ENCODE measurements around the gene TBL3.
"Not testable (repeated sequence)": the region's sequence is repeated elsewhere in the genome, so short reads cannot be mapped to it uniquely, and the experiment has no call there.

TBL3 gene

DNA sequence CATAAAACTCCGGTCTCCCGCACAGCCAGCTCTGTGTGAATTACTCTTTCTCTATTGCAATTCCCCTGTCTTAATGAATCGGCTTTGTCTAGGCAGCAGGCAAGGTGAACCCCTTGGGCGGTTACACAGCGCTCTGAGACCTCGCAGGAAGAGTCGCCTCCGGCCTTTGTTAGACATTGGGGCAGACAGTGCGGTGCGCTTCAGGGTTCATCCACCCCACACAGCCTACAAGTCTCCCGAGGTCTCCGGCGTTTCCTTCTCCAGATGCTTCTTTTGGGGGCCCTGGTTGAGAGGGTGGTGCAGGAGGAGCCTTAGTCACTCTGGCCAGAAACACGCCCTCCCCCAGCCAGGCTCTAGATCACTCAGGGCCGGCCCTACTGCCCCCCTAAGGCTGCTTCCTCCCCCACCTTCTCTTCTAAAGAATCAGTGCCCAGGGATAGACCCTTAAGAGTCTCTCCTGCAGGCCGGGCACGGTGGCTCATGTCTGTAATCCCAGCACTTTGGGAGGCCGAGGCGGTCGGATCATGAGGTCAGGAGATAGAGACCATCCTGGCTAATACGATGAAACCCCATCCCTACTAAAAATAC lies 27.1 kb upstream of the TBL3 start:
- FAIRE-seq: no peak

DNA sequence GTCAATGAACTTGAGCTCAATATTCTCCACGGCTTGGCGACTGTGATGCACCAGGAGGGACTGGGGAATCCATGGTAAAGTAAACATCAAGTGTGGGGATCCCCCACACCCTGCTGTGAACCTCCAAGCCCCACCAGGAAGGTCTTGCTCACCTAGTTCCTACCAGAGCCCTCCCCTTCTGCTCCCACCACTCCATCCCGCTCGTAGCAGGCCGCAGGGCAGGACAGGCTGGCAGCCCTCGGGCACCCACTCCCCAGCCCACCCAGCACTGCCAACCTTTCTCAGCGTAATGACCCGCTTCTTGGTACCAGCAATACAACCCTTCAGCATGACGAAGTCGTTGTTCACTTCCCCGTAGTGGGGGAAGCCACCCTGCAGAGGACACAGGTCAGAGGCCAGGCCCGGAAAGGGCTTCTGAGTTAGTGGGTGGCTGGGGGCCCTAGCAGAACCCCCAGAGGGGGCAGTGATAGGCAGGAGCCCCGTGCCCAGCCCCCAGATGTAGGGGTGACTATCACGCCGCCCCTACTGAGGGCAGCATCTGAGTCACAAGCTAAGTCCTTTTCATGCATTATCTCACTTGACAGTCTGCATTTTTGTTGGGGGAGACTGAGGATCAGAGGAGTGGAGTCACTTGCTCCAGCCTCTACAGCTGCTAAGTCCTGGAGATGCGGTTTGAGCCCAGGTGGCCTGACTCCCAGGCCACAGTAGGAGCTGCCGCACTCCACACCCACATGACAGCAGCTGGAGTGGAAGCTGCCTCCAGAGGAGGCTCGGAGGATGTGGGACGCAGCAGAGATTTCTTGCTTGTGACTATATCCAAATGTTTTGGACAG lies 26.1 kb upstream of the TBL3 start:
- no peak for FAIRE-seq

DNA sequence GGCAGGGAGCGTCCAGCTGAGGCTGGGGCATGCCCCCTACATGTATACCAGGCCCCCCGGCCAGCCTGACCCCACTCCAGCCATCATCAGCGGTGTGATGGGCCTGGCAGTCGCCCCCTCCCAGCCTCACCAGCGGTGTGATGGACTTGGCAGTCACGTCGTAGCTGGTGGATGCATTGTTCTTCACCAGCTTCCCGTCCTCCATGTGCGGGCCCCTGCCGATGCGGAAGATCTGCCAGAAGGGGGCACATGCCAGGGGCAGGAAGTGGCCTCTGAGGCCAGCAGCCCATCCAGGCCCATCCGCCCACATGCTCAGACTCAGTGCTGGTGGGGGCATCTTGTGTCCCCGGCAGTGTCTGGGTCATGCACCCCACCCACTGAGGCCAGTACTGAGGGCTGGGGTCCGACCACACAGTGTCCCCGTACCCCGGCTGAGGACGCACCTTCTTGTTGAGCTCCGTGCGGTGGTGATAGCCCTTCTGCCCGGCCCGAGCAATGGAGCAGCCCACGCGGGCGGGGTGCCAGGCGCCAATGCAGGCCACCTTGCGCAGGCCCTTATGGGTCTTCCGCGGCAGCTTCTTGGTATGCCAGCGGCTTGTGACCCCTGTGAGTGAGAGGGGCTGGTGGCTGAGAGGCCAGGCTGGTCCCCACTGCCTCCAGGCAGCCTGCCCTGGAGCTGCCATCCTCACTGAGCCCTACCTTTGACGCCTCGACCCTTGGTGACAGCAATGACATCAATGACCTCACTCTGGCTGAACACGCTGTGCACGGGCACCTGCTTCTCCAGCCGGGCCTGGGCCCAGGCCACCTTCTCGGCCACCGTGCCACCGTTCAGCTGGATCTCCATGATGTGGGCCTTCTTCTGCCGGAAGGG lies 25.1 kb upstream of the TBL3 start:
- no peak for FAIRE-seq

DNA sequence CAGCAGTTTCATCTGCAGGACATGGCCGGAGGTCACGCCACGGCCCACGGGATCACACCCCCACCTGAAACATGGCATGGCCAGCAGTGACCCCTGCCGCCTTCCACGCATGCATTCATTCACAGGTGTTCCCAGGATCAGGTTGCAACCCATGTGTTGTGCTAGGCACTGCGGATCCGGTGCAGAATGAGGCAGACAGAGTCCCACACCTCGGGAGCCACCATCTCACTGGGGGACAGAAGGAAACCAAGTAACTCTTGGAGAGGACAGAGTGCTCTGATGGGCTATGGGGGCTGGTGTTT lies 24.5 kb upstream of the TBL3 start:
- no peak for FAIRE-seq

DNA sequence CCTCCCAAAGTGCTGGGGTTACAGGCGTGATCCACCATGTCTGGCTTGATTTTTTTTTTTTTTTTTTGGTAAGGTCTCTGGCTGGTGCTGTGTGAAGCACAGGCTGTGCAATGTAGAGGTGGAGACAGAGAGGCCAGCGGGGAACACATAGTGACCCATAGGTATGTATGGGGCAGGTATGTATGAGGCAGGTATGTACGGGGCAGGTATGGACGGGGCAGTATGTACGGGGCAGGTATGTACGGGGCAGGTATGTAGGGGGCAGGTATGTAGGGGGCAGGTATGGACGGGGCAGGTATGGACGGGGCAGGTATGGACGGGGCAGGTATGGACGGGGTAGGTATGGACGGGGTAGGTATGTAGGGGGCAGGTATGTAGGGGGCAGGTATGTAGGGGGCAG lies 22.3 kb upstream of the TBL3 start:
- FAIRE-seq: no peak

DNA sequence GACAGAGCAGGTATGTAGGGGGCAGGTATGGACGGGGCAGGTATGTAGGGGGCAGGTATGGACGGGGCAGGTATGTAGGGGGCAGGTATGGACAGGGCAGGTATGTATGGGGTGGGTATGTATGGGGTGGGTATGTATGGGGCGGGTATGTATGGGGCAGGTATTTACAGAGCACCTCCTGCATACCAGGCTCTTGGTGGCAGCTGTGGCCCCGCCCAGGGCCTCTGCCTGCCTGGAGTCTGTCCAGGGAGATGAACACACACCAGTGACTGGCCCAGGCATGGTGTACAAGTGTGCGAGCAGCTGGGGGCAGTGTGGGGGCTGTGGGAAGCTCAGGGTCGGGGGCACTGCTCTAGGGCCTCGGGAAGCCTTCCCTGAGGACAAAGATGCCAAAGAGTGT lies 21.8 kb upstream of the TBL3 start:
- FAIRE-seq: no peak

DNA sequence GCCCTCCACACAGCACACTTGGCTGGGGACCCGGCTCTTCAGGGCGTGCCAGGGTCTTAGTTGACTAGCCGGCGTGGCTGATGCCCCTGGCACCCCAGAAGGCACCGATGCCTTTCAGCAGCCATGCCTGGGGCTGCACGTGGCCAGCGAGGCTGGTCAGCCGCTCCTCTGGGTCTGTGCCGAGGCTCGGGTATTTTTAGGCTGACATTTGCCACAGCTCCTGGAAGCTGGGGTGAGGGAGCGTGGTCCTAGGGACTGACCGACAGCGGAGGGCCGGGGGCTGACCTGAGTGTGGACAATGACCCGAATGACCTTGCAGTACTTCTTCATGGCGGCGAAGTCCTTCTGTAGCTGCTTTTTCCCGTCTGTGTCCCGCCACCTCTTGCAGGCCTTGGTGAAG lies 21.3 kb upstream of the TBL3 start:
- FAIRE-seq: no peak

DNA sequence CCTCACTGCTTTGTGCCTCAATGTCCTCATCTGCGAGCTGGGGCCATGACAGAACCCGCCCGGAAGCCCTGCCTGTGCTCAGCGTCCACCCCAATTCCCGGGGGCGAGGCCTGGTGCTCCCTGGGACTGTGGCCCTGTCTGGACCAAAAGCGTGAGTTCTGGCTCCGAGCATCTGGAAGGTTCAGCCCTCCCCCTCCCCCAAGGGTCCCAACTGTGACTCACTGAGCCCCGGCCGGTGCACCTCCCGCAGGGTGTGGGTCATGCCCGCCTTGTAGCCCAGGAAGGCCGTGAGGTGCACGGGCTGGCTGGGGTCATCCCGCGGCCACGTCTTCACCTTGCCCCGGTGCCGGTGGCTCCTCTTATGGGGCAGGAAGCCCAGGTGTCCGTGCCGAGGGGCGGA lies 18.1 kb upstream of the TBL3 start:
- FAIRE-seq: no peak

DNA sequence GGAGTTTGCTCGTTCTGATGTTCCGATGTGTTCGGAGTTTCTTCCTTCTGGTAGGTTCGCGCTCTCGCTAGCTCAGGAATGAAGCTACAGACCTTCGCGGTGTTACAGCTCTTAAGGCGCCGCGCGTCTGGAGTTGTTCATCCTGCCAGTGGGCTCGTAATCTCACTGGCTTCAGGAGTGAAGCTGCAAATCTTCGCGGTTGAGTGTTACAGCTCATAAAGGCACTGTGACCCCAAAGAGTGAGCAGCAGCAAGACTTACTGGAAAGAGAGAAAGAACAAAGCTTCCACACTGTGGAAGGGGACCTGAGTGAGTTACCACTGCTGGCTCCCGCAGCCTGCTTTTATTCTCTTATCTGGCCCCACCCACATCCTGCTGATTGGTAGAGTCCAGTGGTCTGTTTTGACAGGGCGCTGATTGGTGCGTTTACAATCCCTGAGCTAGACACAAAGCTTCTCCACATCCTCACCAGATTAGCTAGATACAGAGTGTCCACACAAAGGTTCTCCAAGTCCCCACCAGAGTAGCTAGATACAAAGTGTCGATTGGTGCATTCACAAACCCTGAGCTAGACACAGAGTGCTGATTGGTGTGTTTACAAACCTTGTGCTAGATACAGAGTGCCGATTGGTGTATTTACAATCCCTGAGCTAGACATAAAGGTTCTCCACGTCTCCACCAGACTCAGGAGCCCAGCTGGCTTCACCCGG lies 14.3 kb upstream of the TBL3 start:
- not testable (repeated sequence) for FAIRE-seq

DNA sequence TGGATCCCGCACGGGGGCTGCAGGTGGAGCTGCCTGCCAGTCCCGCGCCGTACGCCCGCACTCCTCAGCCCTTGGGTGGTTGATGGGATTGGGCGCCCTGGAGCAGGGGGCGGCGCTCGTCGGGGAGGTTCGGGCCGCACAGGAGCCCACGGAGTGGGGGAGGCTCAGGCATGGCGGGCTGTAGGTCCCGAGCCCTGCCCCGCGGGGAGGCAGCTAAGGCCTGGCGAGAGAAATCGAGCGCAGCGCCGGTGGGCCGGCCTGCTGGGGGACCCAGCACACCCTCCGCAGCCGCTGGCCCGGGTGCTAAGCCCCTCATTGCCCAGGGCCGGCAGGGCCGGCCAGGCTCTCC lies 13.7 kb upstream of the TBL3 start:
- FAIRE-seq: not testable (repeated sequence)

DNA sequence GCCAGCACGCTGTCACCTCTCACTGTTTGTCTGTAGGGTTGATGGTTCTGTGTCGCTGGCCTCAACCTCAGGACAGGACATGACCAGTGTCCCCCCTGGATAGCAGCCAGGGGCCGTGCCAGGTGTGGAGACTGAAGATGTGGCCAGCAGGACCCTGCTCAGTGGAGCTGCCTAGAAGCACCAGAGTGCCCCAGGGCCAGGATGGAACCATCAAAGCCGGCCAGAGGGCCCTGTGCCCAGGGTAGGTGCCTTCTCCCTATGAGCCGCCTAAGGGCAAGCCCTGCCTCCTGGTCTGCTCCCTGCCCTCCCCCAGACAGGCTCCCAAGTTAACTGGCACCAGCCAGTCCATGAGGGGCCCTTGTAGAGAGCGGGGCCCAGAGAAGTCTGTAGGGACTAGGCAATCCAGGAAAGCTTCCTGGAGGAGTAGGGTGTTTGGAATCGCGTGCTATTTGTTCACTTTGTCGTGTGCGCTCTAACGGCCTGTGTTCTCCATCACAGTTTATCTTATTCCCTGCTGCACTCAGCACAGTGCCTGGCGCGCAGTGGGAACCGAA lies 13.1 kb upstream of the TBL3 start:
- FAIRE-seq: no peak

DNA sequence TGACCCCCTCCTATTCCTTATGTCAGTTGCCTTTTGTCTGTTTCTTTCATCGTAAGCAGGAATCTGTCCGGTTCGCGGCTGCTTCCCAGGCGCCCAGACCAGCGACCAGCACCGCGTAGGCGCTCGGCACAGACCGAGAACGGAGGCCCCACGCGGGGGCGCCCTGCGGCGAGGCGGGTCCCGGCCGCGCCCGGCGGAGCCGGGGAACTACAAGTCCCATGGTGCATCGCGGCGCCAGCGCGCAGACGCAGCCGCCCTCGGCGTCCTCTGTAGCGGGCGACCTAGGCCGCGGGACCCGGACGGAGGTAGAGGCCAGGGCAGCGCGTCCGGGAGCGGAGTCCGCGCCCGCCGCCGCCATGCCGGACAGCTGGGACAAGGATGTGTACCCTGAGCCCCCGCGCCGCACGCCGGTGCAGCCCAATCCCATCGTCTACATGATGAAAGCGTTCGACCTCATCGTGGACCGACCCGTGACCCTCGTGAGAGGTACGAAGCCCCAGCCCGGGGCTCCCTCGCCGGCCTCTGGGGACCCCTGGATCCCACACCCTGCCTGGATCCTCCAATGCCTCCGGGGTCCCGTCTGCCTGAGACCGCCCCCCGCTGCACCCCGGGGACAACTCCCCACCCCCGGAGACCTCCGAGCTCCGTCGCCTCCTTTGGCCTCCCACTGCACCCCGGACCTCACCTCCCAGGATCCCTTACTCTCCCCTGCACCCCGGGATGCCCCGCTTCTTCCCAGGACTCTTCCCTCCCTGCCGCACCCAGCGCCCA lies 12.4 kb upstream of the TBL3 start, which contains the start of gene NDUFB10:
NDUFB10 (plus strand) TSS at position 270 of the 771 bp plus-strand sequence; CDS start at position 357, 87 bp downstream.
- no peak for FAIRE-seq

DNA sequence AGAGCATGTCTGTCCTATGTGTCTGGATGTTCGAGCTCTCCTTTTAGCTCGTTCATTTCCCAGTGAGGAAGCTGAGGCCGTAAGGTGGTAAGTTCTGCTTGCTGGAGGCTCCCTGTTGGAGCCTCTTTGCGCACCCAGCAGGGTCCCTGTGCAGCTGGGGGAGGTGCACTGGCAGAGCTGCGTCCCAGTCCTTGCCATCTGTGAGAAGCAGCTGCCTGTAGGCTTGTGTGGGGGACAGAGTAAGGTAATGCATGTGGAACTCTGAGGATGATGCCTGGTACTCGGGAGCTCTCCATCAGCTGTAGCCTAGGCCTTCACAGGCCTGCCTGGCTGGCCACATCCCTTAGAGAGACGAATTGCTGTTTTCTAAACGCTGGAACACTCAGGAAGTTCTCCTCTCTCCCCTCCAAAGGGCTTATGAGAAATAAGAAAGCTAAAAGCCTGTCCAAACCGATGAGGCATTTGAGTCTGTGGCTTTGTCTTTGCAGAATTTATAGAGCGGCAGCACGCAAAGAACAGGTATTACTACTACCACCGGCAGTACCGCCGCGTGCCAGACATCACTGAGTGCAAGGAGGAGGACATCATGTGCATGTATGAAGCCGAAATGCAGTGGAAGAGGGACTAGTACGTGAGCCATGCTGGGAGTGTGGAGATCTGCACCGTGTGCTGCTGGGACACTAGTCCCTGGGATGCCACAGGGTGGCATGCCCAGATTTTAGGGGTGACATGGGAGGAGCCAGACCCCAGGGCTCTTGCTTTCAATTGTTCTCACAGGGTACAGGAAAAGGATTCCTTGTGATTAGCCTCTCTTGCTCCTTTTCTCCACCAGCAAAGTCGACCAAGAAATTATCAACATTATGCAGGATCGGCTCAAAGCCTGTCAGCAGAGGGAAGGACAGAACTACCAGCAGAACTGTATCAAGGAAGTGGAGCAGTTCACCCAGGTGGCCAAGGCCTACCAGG lies 10.9 kb upstream of the TBL3 start:
- FAIRE-seq: no peak

DNA sequence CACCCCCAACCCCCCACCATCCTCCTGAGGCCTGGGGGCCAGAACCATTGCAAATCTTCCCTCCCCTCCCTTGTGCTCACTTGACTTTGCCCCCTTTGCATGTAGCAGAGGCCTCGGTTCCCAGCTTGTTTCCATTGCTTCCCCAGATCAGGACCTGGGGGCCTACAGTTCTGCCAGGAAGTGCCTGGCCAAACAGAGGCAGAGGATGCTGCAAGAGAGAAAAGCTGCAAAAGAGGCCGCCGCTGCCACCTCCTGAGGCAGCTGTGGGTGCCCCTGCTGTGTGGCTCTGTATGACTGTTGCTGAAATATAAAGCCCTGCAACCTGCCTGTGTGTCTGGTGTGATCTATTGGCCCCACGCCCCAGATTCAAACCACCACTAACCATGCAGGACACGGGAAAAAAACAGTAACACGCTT lies 10.2 kb upstream of the TBL3 start:
- no peak for FAIRE-seq

DNA sequence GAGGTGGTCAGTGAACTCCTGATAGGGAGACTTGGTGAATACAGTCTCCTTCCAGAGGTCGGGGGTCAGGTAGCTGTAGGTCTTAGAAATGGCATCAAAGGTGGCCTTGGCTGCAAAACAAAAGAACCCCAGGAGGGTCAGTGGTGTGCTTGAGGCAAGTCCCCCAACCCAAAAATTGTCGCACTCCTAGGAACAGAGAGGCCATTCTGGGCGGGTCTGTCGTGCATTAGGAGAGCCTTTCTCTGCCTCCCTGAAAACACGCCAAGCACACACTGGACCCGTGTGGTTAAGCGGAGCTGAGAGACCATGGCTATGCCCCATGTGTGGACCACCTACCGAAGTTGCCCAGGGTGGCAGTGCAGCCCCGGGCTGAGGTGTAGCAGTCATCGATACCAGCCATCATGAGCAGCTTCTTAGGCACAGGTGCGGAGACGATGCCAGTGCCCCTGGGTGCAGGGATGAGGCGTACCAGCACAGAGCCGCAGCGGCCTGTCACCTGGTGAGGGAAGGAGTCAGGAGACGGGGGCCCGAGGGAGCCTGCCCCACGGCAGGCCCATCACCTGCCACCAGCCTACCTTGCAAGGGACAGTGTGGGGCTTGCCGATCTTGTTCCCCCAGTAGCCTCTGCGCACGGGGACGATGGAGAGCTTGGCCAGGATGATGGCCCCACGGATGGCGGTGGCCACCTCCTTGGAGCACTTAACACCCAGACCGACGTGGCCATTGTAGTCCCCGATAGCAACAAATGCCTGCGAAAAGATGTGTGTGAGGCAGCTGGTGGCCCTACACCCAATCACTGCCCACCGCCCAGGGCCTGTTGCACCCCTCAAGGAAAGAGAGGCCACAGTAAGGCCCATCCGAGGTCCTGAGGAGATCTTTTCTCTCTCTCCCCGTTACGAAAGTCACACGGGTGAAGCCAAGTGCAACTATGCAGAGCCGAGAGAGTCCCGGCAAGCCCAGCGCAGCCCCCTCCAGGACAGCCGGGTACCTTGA lies 9.4 kb upstream of the TBL3 start:
- not testable (repeated sequence) for FAIRE-seq

DNA sequence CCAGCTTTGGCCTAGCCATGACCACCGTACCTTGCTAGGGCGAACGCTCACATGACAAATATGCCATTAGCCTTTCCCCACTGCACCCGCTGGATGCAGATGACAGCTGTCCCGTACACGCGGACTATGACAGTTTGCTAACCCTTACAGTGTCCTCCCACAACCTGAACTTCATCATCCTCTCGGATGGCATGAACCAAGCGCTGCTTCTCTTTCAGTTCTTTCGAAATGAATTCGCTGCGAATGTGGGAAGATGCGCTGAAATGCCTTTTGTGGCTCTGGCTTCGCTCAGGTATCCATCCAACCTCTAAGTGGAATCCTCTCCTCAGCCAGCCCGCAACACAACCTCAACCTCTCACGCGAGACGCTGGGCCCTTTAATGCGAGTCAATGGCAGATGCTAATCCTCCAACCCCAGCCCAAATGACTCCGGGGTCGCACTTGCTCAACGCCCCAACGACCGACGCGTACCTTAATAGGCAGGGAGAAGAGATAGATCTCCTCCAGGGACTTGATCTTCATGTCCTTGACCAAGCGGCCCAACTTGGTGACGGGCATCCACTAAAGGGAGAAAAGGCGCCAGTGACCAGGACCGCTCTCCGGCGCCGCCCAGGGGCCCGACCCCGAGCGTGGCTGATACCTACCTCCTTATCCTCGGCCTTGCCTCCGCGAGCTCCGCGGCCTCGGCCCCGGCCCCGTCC lies 7.9 kb upstream of the TBL3 start:
- FAIRE-seq: no peak

DNA sequence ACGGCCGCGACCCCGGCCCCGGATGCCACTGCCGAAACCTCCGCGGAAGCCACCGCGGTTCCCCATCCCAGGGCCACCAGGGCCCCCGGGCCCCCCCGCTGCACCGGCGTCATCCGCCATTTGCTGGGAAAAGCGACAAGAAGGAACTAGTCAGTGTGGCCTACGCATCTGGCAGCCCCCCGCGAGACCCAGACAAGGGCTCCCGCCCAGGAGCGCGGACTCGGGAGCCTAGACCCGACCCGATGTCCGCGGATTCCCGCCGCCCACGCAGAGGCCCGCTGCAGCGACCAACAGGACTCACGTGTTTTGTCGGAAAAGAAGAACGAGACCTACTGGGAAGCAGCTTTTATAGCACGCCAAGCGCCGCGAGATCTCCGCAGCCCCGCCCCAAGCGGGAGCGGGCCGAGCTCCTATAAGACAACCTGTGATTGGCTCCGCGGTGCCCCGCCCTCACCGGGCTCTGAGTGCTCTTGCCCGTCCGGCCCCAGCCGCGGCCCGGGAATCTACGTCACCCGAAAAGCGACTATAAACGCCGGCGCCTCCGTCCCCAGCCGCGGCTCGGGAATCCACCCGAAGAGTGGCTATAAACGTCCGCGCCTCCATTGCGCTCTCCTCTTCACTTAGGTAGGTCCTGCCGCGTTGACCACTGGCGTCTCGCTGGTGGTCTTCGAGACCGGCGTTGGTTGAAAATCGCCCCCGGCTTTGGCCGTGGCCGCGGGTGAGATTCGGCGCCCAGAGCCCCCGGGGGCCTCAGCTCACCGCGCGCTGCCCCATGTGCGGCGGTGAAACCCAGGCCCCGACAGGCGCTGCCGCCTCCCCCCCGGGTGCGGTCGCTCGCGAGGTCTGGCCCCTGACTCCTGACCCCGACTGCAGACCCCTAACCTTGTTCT lies 7.1 kb upstream of the TBL3 start, which contains the start of gene RPS2:
RPS2 (minus strand) TSS at position 321 of the 890 bp plus-strand sequence; CDS start at position 120, 201 bp downstream.
- FAIRE-seq: peak; percentile 92
